Stimulated activated CD4-positive, alpha-beta T cell treated with anti-CD3 and anti-CD28 coated beads, TNF-alpha, amount 100 ng/mL, for 1 hour (primary cell): Measurements from ENCODE around the gene PIK3C2G.

Experiments used
- DNase-seq, 3 donors: peaks; one replicate each; pipeline ENCODE4 v3.0.0-alpha.2; 2020; ENCODE audit warnings: low read depth in 3 of 3, low spot score in 1 of 3

PIK3C2G gene

GRCh38 chr12:18415227-18415626, 153.9 kb downstream of the PIK3C2G start:
- DNase-seq = no peak

- DNase-seq = no peak
Observed at GRCh38 chr12:18416412-18416811, 155.1 kb downstream of the PIK3C2G start.

- DNase-seq = no peak
Observed at GRCh38 chr12:18419311-18419710, 158.0 kb downstream of the PIK3C2G start.

- DNase-seq = no peak
Observed at GRCh38 chr12:18421867-18422266, 160.5 kb downstream of the PIK3C2G start.

- no peak for DNase-seq
Observed at GRCh38 chr12:18422871-18423270, 161.6 kb downstream of the PIK3C2G start.

- no peak for DNase-seq
Observed at GRCh38 chr12:18424857-18425256, 163.5 kb downstream of the PIK3C2G start.

GRCh38 chr12:18427520-18427919, 166.2 kb downstream of the PIK3C2G start:
- DNase-seq = no peak

- DNase-seq = no peak
Observed at GRCh38 chr12:18428416-18428815, 167.1 kb downstream of the PIK3C2G start.

- no peak for DNase-seq
Observed at GRCh38 chr12:18429366-18429765, 168.0 kb downstream of the PIK3C2G start.

- no peak for DNase-seq
Observed at GRCh38 chr12:18430425-18431048, 169.2 kb downstream of the PIK3C2G start.

GRCh38 chr12:18431771-18432170, 170.5 kb downstream of the PIK3C2G start:
- no peak for DNase-seq

- DNase-seq = no peak
Observed at GRCh38 chr12:18432206-18432605, 170.9 kb downstream of the PIK3C2G start.

- DNase-seq = no peak
Observed at GRCh38 chr12:18436170-18436569, 174.9 kb downstream of the PIK3C2G start.

- no peak for DNase-seq
Observed at GRCh38 chr12:18439541-18439940, 178.2 kb downstream of the PIK3C2G start.

GRCh38 chr12:18443768-18444437, 182.6 kb downstream of the PIK3C2G start:
- no peak for DNase-seq

GRCh38 chr12:18446061-18446644, 184.8 kb downstream of the PIK3C2G start:
- DNase-seq = no peak

GRCh38 chr12:18454330-18454729, 193.0 kb downstream of the PIK3C2G start:
- DNase-seq = no peak

GRCh38 chr12:18456344-18456743, 195.0 kb downstream of the PIK3C2G start:
- no peak for DNase-seq

- DNase-seq = no peak
Observed at GRCh38 chr12:18457362-18457761, 196.0 kb downstream of the PIK3C2G start.

GRCh38 chr12:18461758-18462157, 200.4 kb downstream of the PIK3C2G start:
- DNase-seq = no peak

GRCh38 chr12:18462442-18462841, 201.1 kb downstream of the PIK3C2G start:
- no peak for DNase-seq

GRCh38 chr12:18467620-18468245, 206.4 kb downstream of the PIK3C2G start:
- DNase-seq = no peak
